GM19193 (cell line): ENCODE data around the gene DUSP10.

Source experiments
- POLR2A ChIP-seq: IDR thresholded peaks from 4 replicates; pipeline ENCODE4 v1.6.1; 2011; ENCODE audit not compliant: insufficient read depth, insufficient read length; ENCODE audit errors: extremely low read depth

DUSP10 gene

DNA sequence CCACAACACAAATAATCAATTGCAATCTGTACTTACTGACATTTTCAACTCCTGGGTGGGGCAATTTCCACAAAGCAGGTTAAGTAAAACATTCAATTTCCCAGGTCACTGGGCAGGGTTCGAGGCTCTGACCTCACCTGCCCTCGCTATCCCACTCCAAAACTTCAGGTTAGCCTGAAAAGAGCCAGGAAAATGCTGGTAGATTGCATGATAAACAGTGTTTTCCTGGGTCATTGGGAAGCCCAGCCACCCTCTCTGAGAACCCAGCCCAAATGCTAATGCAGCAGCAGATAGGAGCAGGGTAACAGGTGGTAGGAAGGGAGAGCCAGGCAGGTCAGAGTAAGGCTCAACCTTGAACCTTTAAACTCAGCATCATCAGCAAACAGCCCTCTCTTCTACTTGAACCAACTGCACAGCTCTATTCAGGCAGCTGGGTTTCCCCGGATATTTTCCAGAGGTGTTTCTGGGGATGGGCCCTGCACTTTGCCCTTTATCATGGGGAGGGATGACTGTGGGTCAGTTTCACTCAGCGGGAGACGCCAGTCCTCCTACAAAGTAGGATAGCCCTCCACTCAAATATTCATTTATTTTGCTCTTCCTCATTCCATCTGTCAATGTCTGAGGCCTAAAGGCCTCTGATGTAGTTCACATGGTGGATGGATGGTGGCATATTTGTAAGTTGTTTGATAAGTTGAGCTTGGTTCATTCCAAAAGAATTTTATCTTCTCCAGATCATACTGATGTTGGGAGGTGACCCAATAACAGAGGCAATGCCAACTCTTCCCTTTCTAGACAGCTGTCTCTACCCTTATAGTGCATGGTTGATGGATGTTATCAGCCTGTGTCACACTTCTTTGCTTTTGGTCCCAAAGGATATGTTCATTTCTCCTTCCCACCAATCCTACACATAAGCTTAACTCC lies 65.7 kb downstream of the DUSP10 start:
- TF ChIP-seq POLR2A, result no peak

DNA sequence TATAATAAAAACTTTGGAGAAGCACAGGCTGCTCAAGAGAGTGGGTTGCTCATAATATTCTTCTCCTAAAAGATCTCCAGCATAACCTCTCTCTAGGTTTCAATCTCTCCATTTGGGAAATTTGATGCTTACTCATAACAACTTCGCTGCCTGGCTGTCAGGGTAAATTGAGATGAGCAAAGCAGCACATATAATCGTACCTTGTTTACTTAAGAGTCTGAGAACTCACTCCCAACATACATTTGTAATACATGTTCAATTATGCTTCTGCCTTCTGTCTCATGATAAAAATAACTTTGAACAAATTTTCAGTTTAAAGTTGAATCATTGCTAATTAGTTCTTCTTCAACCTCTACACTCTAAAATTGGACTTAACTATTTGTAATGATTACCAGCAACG lies 68.9 kb downstream of the DUSP10 start:
- TF ChIP-seq POLR2A, result no peak

GRCh38 chr1:221672239-221672645 lies 69.6 kb downstream of the DUSP10 start:
- TF ChIP-seq POLR2A, result no peak

- no peak for TF ChIP-seq POLR2A
Observed at GRCh38 chr1:221670081-221670480, 71.8 kb downstream of the DUSP10 start.

GRCh38 chr1:221669441-221669840 lies 72.4 kb downstream of the DUSP10 start:
- TF ChIP-seq POLR2A, result no peak

DNA sequence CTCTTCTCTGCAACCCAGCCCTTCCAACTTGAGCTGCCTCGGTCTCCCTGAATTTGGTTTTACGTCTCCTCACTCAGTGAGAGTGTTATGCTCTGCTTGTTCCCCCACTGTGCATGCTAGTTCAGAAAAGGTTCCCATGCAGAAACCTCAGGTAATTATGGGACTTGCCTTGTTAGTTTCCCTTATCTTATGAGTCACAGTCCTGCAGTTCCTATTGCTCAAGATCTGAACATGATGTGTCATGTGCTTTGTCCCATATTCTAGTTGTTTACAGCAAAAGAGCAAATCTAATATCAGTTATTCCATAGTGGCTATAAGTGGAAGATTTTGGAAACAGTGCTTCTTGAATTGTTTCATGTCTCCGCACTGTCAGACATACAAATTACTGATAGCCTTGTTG lies 74.4 kb downstream of the DUSP10 start:
- no peak for TF ChIP-seq POLR2A

GRCh38 chr1:221664253-221664652 lies 77.6 kb downstream of the DUSP10 start:
- no peak for TF ChIP-seq POLR2A

DNA sequence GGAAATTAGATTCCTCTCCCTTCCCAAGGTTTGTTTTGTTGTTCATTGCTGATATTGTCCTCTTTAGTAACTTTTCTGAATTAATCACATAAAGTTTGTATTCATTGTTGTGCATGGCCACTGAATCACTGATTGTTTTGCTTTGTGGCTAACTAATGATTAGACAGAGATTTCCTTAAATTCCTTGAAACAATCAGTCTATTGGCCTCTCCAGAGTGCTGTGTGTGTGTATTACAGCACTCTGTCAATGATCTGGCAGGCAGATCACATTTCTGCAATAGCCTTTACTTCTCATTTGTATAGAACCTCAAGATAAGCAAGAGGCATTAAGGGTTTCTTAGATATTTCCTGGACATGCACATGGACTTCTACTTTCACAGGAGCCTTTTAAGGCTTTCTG lies 78.6 kb downstream of the DUSP10 start:
- TF ChIP-seq POLR2A, result no peak

DNA sequence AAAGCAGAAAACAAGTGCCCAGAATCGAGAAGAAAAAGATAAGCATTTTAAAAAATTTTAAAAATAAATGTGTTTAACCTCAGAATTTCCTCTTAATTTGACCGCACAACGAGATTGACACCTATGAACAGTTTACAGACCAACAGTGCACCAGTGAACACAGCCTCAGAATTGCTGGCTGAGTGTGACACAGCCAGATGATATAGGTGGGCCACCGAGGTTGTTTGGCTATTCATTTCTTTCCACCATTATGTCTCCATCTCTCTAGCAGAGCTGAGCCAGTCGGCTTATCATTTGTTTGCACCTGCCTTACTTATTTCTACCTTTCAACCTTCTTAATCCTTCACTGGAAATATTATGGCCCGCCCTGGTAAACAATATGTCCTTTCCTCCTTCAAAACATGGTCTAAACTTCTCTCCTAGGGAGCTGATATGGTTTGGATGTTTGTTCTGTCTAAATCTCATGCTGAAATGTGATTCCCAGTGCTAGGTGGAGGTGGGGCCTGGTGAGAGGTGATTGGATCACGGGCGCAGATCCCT lies 86.1 kb downstream of the DUSP10 start:
- no peak for TF ChIP-seq POLR2A
